Urothelium cell line (cell line): ENCODE results near the gene NOB1.

Source experiments
- DNase-seq: peaks from one replicate; pipeline ENCODE4 v3.0.0; 2011; ENCODE audit warnings: low spot score, mixed read lengths
- FAIRE-seq: peaks from 2 replicates; lab custom pipeline; 2011; peaks lifted over from hg19 to GRCh38; lab: Jason Lieb, UNC

The NOB1 gene

DNA sequence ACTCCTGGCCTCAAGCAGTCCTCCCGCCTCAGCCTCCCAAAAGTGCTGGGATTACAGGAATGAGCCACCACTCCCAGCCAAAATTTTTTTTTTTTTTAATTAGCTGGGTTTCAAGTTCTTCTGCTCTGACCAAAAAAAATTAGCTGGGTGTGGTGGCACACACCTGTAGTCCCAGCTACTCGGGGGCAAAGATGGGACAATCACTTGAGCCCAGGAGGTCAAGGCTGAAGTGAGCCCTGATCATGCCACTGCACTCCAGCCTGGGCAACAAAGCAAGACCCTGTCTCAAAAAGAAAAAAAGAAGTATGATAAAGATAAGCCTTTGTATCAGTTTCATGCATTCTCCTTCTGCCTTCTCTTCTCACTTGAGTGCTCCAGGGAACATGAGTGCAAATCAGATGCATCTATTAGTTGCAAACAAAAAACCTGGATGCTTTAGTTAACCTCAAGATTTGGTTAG, 30.3 kb downstream of the NOB1 start:
- DNase-seq (no peak), FAIRE-seq (no peak)

DNA sequence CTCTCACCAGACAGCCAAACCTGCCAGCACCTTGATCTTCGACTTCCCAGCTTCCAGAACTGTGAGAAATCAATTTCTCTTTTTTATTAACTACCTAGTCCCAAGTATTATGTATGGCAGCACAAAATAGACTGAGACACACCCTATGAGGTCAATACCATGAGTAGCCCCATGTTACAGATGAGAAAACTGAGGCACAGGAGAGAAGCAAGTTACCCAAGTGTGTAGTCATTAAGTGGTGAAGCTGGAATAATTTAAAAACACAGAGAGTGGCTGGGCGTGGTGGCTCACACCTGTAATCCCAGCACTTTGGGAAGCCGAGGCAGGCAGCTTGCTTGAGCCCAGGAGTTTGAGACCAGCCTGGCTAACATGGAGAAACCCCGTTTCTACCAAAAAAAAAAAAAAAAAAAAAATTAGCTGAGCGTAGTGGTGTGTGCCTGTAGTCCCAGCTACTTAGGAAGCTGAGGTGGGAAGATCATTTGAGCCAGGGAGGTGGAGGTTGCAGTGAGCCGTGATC, 33.2 kb downstream of the NOB1 start:
- DNase-seq (no peak), FAIRE-seq (no peak)

DNA sequence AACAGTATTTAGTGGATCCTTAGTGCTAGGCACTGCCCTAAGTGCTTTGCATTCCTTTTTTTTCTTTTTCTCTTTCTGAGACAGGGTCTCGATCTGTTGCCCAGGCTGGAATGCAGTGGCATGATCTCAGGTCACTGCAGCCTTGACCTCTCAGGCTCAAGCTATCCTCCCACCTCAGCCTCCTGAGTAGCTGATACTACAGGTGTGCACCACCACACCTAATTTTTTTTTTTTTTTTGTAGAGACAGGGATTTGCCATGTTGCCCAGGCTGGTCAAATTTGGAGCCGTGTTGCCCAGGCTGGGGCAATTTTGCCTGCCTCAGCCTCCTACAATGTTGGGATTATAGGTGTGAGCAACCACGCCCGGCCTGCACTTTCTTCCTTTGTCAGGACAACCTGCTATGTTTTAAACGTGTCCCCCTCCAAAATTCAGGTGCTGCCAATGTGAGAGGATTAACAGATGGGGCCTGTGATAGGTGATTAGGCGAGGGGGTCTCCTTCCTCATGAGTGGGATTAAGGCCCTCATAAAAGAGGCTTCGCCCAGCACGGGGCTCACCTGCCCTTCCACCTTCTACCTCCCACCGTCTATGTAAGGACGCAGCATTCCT, 33.8 kb downstream of the NOB1 start:
- DNase-seq: no peak
- FAIRE-seq: no peak

DNA sequence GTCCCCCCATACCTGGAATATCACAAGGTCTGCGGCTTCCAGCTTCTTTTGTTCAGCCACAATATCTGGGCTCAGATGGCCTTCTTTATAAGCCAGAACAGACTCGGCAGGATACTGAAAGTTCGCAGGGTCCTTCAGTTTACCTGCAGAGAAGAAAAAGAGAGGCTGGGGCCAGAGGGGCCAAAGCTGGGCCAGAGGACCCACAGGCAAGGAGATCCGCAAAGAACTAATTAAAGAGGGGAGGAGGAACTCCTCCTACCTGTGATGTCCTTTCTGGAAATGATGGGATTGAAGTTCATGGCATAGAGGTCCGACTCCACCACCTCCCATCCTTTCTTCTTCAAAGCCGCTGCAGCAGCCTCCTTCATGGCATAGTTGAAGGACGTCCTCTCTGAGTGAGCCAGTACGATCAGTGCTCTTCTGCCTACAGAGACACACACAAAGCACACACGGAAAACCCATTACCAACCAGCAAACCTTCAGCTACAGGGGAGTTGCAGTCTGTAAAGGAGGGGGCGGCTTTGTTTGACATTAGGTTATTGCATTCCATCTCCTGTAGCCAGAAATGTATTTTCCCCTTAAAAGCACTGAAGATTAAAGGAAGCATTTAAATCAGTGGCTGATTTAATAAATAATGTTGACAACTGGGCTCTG, 36.5 kb downstream of the NOB1 start:
- no peak for DNase-seq
- FAIRE-seq: no peak

DNA sequence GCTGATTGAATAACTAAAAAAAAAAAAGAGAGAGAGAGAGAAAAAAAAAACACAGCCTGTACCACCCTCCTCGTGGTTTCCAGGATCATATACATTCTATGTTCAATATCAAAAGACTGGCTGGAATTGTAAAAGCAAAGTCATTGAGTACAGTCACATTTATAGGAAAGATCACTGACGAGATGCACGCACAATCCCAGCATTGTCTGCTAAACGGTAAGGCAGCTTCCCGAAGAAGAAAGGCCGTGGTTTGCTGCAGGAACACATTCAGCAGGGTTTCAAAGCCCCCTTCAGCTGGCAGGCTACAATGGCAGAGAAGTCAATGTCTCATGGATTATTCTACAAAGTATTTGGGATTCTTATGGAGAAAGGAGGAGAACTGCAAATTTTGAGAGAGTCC, 37.7 kb downstream of the NOB1 start:
- no peak for DNase-seq
- no peak for FAIRE-seq

DNA sequence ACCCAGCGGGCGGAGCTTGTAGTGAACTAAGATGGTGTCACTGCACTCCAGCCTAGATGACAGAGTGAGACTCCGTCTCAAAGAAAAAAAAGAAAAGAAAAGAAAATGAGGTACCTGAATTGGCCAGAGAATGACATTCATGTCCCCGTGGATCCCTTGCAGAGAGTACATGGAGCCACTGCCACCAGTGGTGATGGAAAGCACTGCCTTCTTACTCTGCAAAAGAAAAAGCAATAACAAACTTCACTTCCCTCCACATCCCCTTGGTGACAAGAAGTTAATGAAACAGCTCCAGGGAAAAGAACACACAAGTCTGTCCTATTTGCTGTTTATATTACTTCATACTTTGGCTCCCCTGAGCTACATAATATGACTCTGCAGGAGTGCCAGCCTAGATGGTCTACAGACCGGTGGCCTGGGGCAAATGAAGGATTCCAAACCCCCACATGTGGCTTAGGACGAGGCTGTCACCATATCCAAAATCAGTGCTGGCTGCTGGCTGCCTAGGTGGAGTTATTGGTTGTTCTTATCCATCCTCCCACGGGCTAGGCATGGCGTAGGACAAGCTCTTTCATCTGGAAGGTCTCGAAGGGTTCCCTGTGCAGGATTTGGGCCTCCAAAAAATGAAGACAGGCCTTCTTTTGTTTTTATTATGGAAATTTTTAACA, 41.7 kb downstream of the NOB1 start:
- no peak for DNase-seq
- FAIRE-seq: no peak

DNA sequence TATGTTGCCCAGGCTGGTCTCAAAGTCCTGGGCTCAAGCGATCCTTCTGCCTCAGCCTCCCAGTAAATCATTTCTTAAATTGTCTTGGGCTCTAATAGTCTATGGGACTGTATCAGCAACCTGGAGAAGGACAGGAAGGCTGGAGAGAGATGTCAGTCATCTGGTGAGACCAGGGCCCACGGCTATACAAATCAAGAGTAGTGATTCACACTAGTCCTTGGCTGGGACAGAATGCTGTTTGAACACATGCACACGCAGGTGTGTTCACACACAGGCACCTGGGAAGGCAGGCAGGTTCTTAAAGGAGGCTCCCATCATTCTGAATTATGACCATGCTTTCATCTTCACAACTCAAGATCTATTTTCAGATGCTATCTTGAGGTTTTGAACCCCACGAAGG, 42.4 kb downstream of the NOB1 start:
- no peak for FAIRE-seq
- DNase-seq: no peak

DNA sequence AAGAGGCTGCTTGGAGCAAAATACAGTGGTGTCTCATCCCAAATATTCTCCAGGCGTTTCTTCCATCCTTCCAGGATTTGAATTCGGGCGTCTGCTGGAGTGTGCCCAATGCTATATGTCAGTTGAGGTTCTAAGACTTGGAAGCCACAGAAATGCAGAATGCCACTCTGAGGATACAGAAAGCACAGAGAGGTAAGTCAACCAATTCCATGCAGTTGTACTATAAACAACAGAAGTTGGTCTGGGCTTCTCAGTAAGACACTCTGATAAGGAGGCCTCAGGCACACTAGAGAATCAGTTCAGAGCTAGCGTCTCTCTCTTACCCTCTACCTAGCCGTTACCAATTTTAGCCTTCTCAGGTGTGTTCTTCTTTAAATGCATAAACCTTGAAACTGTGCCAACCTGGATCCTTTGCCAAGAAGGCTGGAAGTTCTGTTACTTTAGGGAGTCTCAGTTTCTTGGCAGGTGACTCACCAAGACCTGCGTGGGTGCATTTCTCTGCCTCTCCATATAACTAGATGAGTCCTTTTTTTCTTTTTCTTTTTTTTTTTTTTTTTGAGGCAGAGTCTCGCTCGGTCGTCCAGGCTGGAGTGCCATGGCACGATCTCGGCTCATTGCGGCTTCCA, 43.5 kb downstream of the NOB1 start:
- no peak for FAIRE-seq
- DNase-seq: peak; percentile 80

DNA sequence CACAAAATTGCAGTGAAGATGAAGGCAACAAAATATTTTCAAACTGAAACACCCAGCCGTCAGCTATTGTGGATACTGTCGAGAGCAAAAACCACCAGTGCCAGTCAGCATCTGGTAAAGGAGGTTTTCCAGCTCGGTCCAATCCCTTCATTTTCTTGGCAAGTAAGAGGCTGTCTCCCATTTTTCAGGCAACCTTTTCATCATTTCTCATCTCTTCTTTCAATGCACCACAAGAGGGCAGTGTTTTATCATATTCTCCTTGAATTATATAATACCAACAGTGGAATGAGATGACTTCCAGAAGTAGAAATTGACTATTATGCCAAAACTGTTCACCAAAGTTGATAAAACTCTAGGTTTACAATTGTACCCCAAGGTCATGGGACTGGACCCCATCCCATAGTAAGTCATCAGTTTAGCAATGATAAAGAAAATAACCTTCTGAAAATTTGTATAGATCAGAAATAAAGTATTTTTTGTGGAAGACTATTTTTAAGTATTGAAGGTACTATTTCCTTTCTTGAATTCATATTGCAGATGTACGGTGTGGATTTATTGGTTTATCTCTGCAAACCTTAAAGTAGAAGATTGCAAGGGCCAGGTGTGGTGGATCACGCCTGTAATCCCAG, 45.2 kb downstream of the NOB1 start:
- FAIRE-seq: no peak
- DNase-seq: peak; percentile 65

DNA sequence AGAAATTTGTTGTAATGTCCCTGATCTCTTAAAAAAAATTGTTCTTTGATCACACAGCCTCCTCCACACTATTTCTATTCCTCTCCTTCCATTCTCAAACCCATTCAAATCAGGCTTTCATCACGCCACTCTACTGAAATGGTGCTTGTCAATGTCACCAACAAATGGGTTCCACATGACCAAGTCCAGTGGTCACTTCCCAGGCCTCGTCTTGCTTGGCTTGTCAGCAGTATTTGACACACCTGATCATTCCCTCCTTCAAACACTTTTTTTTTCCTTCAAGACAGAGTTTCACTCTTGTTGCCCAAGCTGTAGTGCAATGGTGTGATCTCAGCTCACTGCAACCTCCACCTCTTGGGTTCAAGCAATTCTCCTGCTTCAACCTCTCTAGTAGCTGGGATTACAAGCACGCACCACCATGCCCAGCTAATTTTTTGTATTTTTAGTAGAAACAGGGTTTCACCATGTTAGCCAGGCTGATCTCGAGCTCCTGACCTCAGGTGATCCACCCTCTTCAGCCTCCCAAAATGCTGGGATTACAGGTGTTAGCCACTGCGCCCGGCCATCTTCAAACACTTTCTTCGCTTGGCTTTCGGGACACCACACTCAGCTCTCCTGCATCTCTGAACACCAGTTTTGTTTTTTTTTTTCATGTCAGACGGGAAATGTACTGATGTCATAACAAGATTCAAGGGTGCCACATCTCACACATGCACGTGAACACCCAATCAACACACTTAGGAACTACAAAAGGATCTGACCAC, 46.6 kb downstream of the NOB1 start:
- DNase-seq: no peak
- no peak for FAIRE-seq

DNA sequence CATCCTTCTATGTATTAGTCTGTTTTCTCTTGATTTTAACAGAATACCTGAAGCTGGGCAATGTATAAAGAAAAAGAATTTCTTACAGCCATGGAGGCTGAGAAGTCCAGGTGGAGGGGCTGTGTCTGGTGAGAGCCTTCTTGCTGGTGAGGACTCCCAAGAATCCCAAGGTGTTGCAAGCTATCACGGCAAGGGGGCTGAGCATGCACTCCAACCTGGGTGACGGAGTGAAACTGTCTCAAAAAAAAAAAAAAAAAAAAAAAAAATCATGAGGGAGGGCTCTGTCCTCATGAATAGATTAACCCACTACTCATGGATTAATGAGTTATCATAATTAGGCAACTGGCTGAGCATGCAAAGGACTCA, 47.8 kb downstream of the NOB1 start:
- FAIRE-seq: no peak
- no peak for DNase-seq

DNA sequence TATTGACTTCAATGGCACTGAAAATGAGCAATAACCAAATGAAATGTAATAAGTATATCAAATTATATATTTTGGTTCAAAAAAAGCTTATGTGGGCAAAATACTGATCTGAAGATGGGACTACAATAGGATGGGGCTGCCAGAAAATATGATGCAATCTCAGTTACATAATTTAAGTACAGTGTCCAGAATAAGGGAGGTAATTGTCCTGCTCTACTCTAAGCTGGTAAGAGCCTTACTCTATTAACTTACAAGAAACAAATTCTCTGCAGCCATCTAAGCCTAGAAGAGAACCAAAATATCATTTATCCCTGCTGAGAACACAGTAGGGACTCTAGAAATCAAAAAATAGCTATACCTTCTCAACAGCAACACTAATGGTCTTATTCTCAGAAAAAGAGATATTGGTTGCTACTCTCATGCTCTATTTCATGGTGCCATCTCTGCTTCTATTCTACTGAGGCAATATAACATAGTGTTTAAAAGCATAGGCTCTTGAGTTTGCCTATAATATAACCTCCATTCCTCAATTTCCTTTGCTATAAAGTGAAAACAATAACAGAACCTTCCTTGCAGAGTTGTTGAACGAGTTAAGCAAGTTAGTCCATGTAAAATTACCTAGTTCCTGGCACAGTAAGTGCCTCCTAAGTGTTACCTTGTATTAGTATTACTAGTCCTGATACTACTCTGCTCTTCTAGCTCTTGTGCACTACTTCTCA, 48.3 kb downstream of the NOB1 start:
- no peak for DNase-seq
- no peak for FAIRE-seq

DNA sequence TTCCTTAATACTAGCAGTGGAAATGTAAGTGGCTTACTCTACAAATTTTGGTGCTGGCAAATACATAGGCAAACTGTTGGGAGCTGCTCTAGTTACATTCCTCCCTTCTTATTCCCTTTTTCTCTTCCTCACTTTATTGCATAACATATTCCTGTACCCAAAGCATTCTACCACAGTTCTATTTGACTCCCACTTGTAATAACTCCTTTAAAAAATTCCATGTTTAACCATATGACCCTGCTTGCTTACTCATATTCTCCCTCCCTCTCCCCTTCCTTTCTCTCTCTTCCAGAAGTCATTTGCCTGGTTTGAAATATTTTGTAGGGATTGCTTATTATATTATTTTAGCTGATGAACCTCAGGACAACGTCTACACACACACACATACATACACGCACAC, 51.1 kb downstream of the NOB1 start:
- DNase-seq (no peak), FAIRE-seq (no peak)

DNA sequence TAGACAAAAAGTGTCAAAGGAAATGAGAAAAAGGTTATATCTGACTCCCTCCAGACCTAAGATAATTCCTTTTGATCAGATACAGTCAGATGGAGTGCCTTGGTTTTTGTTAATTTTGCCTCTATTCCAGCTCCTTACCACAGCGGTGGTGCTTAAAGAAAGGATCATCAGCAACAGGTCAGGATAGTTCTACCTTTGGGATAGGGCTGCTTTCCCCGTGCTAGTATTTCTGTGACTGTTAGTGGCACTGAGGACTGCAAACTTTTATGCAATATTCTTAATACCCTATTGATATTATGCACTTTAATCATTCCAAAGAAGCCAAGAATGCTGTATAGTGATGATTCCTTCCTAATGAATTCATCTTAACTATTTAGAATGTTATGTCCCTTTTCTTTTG, 52.9 kb downstream of the NOB1 start:
- no peak for DNase-seq
- FAIRE-seq: no peak

DNA sequence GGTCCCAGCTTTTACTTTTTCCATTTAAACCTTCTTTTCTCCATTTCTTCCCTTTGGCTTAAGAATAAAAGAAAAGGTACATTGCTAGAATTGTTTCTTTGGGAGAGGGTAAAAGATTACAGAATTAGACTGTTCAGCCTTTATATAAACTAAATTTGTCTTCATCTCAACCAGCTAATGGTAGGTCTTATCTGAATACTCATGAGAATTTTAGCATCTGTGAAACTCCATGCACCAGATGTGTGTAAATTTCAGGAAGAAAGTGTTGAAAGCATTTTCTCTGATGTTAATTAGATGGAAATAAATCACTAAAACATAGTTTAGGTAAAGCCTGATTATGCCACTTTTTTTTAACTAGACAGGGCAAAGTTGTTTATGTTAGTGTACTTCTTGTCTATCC, 53.3 kb downstream of the NOB1 start:
- FAIRE-seq (no peak), DNase-seq (no peak)

DNA sequence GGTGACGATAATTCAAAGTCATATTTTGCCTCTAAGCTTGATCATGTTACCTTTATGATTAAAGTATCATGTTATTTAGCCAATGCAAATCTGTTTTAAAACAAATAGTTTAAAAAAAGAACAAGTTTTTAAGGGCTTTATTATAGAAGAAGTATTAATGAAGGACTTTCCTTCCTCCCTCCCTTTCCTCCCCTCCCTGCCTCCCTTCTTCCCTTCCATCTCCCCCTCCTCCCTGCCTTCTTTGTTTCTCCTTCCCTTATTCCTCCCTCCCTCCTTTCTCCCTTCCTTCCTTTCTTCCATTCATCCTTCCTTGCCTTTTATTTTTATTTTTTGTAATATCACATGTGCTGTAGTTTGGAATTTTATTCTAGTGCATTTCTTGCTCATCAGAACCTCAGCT, 54.8 kb downstream of the NOB1 start:
- DNase-seq (no peak), FAIRE-seq (no peak)

DNA sequence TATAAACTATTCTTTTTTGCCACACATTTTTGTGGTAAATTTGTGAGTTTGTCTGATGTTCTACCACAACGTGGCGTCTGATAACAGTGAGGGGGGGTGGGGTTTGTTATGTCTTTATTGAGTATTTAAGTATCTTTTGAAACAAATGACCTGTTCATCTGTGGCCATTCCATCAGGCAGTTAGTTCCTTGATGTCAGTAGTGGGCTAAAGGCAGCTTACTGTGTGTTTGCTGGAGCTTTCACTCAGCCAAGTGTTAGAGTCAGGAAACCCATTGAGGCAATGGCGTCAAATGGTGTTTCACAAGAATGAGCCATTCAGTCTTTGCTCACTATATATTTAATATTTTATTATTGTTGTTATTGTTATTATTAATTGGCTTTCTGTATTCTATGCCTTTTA, 56.3 kb downstream of the NOB1 start:
- no peak for DNase-seq
- FAIRE-seq: no peak

DNA sequence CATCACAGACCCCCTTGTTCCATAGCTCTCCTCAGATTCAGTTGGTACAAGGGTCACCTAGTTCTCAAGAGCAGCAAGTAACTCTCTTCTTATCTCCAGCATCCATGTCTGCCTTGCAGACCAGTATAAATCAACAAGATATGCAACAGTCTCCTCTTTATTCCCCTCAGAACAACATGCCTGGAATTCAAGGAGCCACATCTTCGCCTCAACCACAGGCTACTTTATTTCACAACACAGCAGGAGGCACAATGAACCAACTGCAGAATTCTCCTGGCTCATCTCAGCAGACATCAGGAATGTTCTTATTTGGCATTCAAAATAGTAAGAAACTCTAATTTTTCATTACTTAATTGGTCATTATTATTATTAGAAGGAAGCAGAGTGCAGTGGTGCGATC, 60.8 kb downstream of the NOB1 start:
- FAIRE-seq (no peak), DNase-seq (no peak)

DNA sequence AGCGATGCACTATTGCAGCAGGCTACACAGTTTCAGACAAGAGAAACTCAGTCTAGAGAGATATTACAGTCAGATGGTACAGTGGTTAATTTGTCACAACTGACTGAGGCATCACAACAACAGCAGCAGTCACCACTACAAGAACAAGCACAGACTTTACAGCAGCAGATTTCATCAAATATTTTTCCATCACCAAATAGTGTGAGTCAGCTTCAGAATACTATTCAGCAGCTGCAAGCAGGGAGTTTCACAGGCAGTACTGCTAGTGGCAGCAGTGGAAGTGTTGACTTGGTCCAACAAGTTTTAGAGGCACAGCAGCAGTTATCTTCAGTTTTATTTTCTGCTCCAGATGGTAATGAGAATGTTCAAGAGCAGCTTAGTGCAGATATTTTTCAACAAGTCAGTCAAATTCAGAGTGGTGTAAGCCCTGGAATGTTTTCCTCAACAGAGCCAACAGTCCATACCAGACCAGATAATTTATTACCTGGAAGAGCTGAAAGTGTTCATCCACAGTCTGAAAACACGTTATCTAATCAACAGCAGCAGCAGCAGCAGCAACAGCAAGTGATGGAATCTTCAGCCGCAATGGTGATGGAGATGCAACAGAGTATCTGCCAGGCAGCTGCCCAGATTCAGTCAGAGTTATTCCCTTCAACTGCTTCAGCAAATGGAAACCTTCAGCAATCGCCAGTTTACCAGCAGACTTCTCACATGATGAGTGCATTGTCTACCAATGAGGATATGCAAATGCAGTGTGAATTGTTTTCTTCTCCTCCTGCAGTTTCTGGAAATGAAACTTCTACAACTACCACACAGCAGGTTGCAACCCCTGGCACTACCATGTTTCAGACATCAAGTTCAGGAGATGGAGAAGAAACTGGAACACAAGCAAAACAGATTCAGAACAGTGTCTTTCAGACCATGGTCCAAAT, 62.5 kb downstream of the NOB1 start:
- DNase-seq (no peak), FAIRE-seq (no peak)
